B cell (primary cell): ENCODE measurements around the gene IL11RA. TPM values are rescaled to one million over a fixed set of nuclear protein-coding genes. Genes with fewer than 3 reads are reported as not detected.

Source experiments
- ATAC-seq: fragments of 200-7000 bp; cut with Tn5 transposase; one replicate; pipeline ENCODE4 v1.10.0; 2021; ENCODE audit warnings: low read depth, mild to moderate bottlenecking, moderate number of reproducible peaks, moderate library complexity
- CTCF ChIA-PET: fragments of 350-600 bp; sonication (Branson Sonifier 250); formaldehyde crosslinking; loops from one replicate; lab custom pipeline; 2021; ENCODE audit warnings: antibody characterized with exemption, inconsistent platforms; lab: Charles Lee
- POLR2A ChIA-PET: fragments of 350-600 bp; sonication (Branson Sonifier 250); formaldehyde crosslinking; loops from one replicate; lab custom pipeline; 2021; ENCODE audit warnings: antibody characterized with exemption; lab: Charles Lee
- DNase-seq: peaks from one replicate; pipeline ENCODE4 v3.0.0; 2013
- H2AFZ ChIP-seq: 2 replicates; pipeline ENCODE4 v1.6.1; 2012; ENCODE audit warnings: mild to moderate bottlenecking, low read depth, low read length; ENCODE audit not compliant: insufficient read depth, poor library complexity, severe bottlenecking
- H3K27ac ChIP-seq, 2 donors: 1 replicate in 1 of 2; 2 replicates in 1 of 2; pipeline ENCODE4 v1.5.1; 2012 to 2013; ENCODE audit warnings: low read length in 2 of 2, mild to moderate bottlenecking in 2 of 2, moderate library complexity in 1 of 2
- H3K27me3 ChIP-seq, 4 experiments: fragments of 200-600 bp in 1 of 4; sonication (generic) in 1 of 4; replicated peaks in 1 of 4; 1 replicate in 2 of 4; 2 replicates in 2 of 4; pipeline versions ENCODE4 v1.6.1 to v1.7.0; 2013 to 2016; ENCODE audit warnings: low read length in 3 of 4, mild to moderate bottlenecking in 2 of 4, mixed read lengths in 1 of 4, moderate library complexity in 1 of 4; ENCODE audit not compliant: insufficient read depth in 4 of 4, control insufficient read depth in 3 of 4; ENCODE audit errors: control extremely low read depth in 1 of 4
- H3K36me3 ChIP-seq, 2 experiments: replicated peaks in 1 of 2; 1 replicate in 1 of 2; 2 replicates in 1 of 2; pipeline versions ENCODE4 v1.6.1 to v1.7.1; 2013; ENCODE audit warnings: low read length in 1 of 2; ENCODE audit not compliant: insufficient read depth in 2 of 2, control insufficient read depth in 1 of 2; ENCODE audit errors: control extremely low read depth in 1 of 2, extremely low read depth in 1 of 2
- H3K4me1 ChIP-seq, 2 donors: fragments of 200-600 bp in 1 of 2; sonication (generic) in 1 of 2; 1 replicate in 1 of 2; 2 replicates in 1 of 2; pipeline versions ENCODE4 v1.5.1 to v1.6.1; 2013 to 2017; ENCODE audit warnings: low read length in 2 of 2; ENCODE audit not compliant: control insufficient read depth in 2 of 2, insufficient read depth in 2 of 2
- H3K4me2 ChIP-seq: replicated peaks from 2 replicates; pipeline ENCODE3; 2012; ENCODE audit warnings: mild to moderate bottlenecking, low read depth, low read length; ENCODE audit not compliant: poor library complexity, severe bottlenecking
- H3K4me3 ChIP-seq, 5 experiments: fragments of 200-600 bp in 1 of 5; sonication (generic) in 1 of 5; 1 replicate in 3 of 5; 2 replicates in 2 of 5; pipeline versions ENCODE4 v1.5.1 to v1.7.0; 2011 to 2016; ENCODE audit warnings: low read length in 4 of 5, mild to moderate bottlenecking in 4 of 5, low read depth in 2 of 5, control low read depth in 1 of 5, moderate library complexity in 1 of 5; ENCODE audit not compliant: insufficient read depth in 1 of 5; ENCODE audit errors: control extremely low read depth in 1 of 5, extremely low read depth in 1 of 5
- H3K79me2 ChIP-seq: fragments of 200-600 bp; sonication (generic); one replicate; pipeline ENCODE4 v1.6.0; 2016; ENCODE audit warnings: low read length; ENCODE audit not compliant: control insufficient read depth, insufficient read depth
- H3K9ac ChIP-seq: fragments of 200-600 bp; sonication (generic); 2 replicates; pipeline ENCODE4 v1.6.1; 2017; ENCODE audit warnings: mild to moderate bottlenecking, low read length, moderate library complexity
- H3K9me3 ChIP-seq, 3 donors: one replicate each; pipeline versions ENCODE4 v1.6.1 to v1.7.1; 2013; ENCODE audit warnings: low read length in 2 of 3; ENCODE audit not compliant: control insufficient read depth in 2 of 3, insufficient read depth in 1 of 3; ENCODE audit errors: control extremely low read depth in 1 of 3
- H4K20me1 ChIP-seq: 2 replicates; pipeline ENCODE4 v1.6.0; 2012; ENCODE audit warnings: mild to moderate bottlenecking, low read length; ENCODE audit not compliant: insufficient read depth, control insufficient read depth, poor library complexity, severe bottlenecking
- H3K27ac Mint-ChIP-seq: one replicate; pipeline ENCODE4 v1.8.0; 2021; ENCODE audit warnings: mixed read lengths
- H3K27me3 Mint-ChIP-seq: one replicate; pipeline ENCODE4 v1.8.0; 2021; ENCODE audit warnings: mixed read lengths
- H3K4me1 Mint-ChIP-seq: one replicate; pipeline ENCODE4 v1.8.0; 2021; ENCODE audit warnings: mixed read lengths
- H3K4me3 Mint-ChIP-seq: one replicate; pipeline ENCODE4 v1.8.0; 2021; ENCODE audit warnings: mixed read lengths
- H3K9me3 Mint-ChIP-seq: one replicate; pipeline ENCODE4 v1.8.0; 2022; ENCODE audit warnings: mixed read lengths; ENCODE audit not compliant: insufficient read depth
- CTCF ChIP-seq: fragments of 200-600 bp; IDR thresholded peaks from one replicate; pipeline ENCODE4 v1.8.0; 2022; ENCODE audit warnings: antibody characterized with exemption, mild to moderate bottlenecking
- EZH2 ChIP-seq: IDR thresholded peaks from 2 replicates; pipeline ENCODE4 v1.6.1; 2012; ENCODE audit warnings: borderline replicate concordance, low read depth, mild to moderate bottlenecking, moderate library complexity, low read length; ENCODE audit not compliant: insufficient read depth, poor library complexity, severe bottlenecking
- WGBS: methylation state at CpG from one replicate; pipeline ENCODE4 v1.1.5; 2013; ENCODE audit warnings: missing lambda C conversion rate; ENCODE audit not compliant: insufficient coverage; 5-methylcytosine and 5-hydroxymethylcytosine counted together
- intact Hi-C: fragments of 100-400 bp; cut with micrococcal nuclease; formaldehyde crosslinking; loops from one replicate; pipeline ENCODE4 v1.10.0; 2022
- polyA plus RNA-seq: library from polyadenylated mRNA; depleted of rRNA; stranded (reverse); fragments of >200 nt; gene quantifications from 2 replicates; pipeline ENCODE4 v1.2.3, GENCODE V29; 2012
- total RNA-seq, 2 donors: library from RNA; stranded (reverse); fragments of 120-200 nt in 1 of 2; gene quantifications; 1 replicate in 1 of 2; 2 replicates in 1 of 2; pipeline versions ENCODE4 v1.2.3 to v1.2.4, GENCODE V29; 2013 to 2022

The IL11RA gene
- total and polyA plus RNA-seq, 2 donors (not counting 1 experiment from before 2014, with no cell fraction given), result 47.3 to 58.0 TPM

- Histone ChIP-seq H3K79me2 (peaks cover 9% of the 10 kb centered on the region), H2AFZ (peak overlapping the region; percentile 99), H3K27ac (no peak overlapping the region), H3K27me3 (no peaks in the 10 kb centered on the region), H3K9ac (peak overlapping the region; percentile 98), H3K36me3 (peaks cover 2 to 19% of the 10 kb centered on the region in 2 experiments), H3K9me3 (peaks cover 0 to 7% (median 0%) of the 10 kb centered on the region in 3 donors), H4K20me1 (no peaks in the 10 kb centered on the region), H3K4me2 (peak overlapping the region; percentile 98), H3K4me1 (peaks cover 7 to 21% of the 10 kb centered on the region in 2 donors), H3K4me3 (peak overlapping the region; percentile 67 to 97 (median 80))
- Mint-ChIP-seq H3K4me1 (peaks cover 22% of the 10 kb centered on the region), H3K9me3 (no peaks in the 10 kb centered on the region), H3K27me3 (no peaks in the 10 kb centered on the region), H3K27ac (peak overlapping the region; percentile 90), H3K4me3 (peak overlapping the region; percentile 91)
- ATAC-seq (peak; percentile 44), DNase-seq (peak; percentile 85)
- ChIA-PET POLR2A (interaction anchor here (0.8 to 2.6 kb wide), 5 partner anchors 7 to 34 kb away, joined by 4 to 10 read pairs (median 8); partner anchors contain the start of genes DCTN3, GALT and SIGMAR1), CTCF (interaction anchor here (0.9 to 8.3 kb wide), 11 partner anchors 7 to 90 kb away, joined by 3 to 150 read pairs (median 5); partner anchors contain the start of genes ARID3C, DCTN3 and SIGMAR1)
- TF ChIP-seq CTCF (peak; percentile 86), EZH2 (no peak)
- intact Hi-C loops, result loop anchor here (1.0 to 10.0 kb wide), 11 partner anchors 7 to 798 kb away; partner anchors contain the start of genes ARID3C, DCTN3, DNAI1 and FAM219A
- 2% methylated on average over 14 of the region's 15 CpGs for WGBS
Measured at GRCh38 chr9:34612788-34613390, 39.1 kb upstream of the IL11RA start.

GRCh38 chr9:34615132-34615531, 36.9 kb upstream of the IL11RA start:
- DNase-seq (no peak), ATAC-seq (no peak)
- peaks cover 22% of the 10 kb centered on the region for H3K79me2 ChIP-seq
- peaks cover 0 to 7% (median 0%) of the 10 kb centered on the region in 3 donors for H3K9me3 ChIP-seq
- ChIA-PET CTCF (interaction anchor here (0.7 to 8.3 kb wide), 4 partner anchors 10 to 1863 kb away, joined by 4 to 150 read pairs (median 6); partner anchors contain the start of gene SIGMAR1), POLR2A (interaction anchor here (0.6 to 0.7 kb wide), 2 partner anchors 37 to 94 kb away, joined by 3 to 5 read pairs; no protein-coding TSS in a partner anchor)
- 100% methylated on average over 1 of the region's 2 CpGs for WGBS
- no peaks in the 10 kb centered on the region for H4K20me1 ChIP-seq
- peaks cover 15 to 29% of the 10 kb centered on the region in 2 donors for H3K4me1 ChIP-seq
- Mint-ChIP-seq H3K27me3 (no peaks in the 10 kb centered on the region), H3K4me1 (peaks cover 32% of the 10 kb centered on the region), H3K9me3 (no peaks in the 10 kb centered on the region), H3K27ac (no peak overlapping the region), H3K4me3 (no peak overlapping the region)
- TF ChIP-seq EZH2, result no peak
- H3K27me3 ChIP-seq, result no peaks in the 10 kb centered on the region
- no peak overlapping the region for H3K4me2 ChIP-seq
- intact Hi-C loops, result loop anchor here (10.0 kb wide), 1 partner anchor 800 kb away; the partner anchor contains the start of gene UBE2R2
- no peak overlapping the region for H2AFZ ChIP-seq
- H3K27ac ChIP-seq, result no peak overlapping the region
- no peak overlapping the region for H3K4me3 ChIP-seq
- H3K9ac ChIP-seq, result no peak overlapping the region
- H3K36me3 ChIP-seq, result peaks cover 2 to 23% of the 10 kb centered on the region in 2 experiments
